Measurements from ENCODE around the gene KRTAP4-5. TPM values are rescaled to one million over a fixed set of nuclear protein-coding genes. Genes with fewer than 3 reads are reported as not detected.
"Not testable (repeated sequence)": the region's sequence is repeated elsewhere in the genome, so short reads cannot be mapped to it uniquely, and the experiment has no call there.

The KRTAP4-5 gene
- total RNA-seq, 1 donor = not detected

DNA sequence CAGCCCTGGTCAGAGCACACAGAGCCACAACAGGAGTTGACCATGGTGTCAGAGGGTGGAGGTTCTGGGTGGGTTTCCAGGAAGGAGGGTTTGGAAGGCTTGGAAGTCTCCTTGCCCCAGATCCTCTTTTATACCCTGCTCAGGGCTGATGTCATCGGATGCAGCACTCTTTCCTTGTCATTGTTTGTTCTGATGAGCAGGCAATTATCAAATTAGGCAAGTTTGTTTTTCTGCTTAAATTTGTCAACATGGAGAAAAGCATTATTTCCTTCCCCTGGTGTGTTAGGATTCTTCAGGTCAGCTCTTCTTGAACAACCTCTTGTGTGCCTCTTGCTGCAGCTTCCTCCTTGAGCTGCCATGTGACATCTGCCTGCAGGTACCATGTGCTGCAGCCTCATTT is 11.0 kb upstream of the KRTAP4-5 start, which contains the start of gene KRTAP4-4:
TSS of gene KRTAP4-4 (minus strand) at position 101 of the 400 bp plus-strand sequence. CDS start at position 44, 57 bp downstream.
- no peaks in the 10 kb centered on the region for H3K4me1 ChIP-seq (ENCODE audit: insufficient read depth, low read length)
- no peaks in the 10 kb centered on the region for H3K9me3 ChIP-seq (ENCODE audit: low read depth, low read length)
- peaks cover 11% of the 10 kb centered on the region for H3K27me3 ChIP-seq (ENCODE audit: insufficient read depth, low read length)
- no peak within 1 kb of the TSS for H3K4me3 ChIP-seq (ENCODE audit: low read length)

DNA sequence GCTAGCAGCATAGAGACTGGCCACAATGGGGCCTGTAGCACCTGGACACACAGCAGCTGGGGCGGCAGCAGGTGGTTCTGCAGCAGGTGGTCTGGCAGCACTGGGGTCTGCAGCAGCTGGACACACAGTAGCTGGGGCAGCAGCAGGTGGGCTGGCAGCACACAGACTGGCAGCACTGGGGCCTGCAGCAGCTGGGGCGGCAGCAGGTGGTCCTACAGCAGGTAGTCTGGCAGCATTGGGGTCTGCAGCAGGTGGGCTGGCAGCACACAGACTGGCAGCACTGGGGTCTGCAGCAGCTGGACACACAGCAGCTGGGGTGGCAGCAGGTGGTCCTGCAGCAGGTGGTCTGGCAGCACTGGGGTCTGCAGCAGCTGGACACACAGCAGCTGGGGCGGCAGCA is 10.6 kb upstream of the KRTAP4-5 start:
- not testable (repeated sequence) for H3K4me3 ChIP-seq (ENCODE audit: low read length); H3K9me3 ChIP-seq (ENCODE audit: low read depth, low read length); H3K4me1 ChIP-seq (ENCODE audit: insufficient read depth, low read length)
- peaks cover 13% of the 10 kb centered on the region for H3K27me3 ChIP-seq (ENCODE audit: insufficient read depth, low read length)

DNA sequence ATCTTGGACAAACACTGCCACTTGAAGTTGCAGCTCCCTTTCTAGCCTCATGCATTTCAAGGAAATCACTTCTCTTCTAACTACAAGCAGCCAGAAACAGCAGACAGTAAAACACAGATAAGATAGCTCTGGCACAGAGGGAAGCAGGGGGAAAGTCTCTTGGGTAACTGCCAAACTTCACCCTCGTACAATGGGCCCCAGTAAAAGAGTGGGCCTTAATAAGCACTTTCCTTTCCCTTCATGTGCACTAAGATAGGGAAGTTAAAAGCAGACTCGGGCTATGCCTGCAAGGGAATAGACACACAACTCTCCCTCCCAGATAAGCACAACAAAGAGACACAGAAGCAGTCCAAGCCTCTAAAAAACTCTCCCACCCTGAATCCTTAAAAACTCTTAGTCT is 4.2 kb upstream of the KRTAP4-5 start:
- H3K27me3 ChIP-seq (ENCODE audit: insufficient read depth, low read length) = peaks cover 11% of the 10 kb centered on the region
- no peak overlapping the region for H3K4me3 ChIP-seq (ENCODE audit: low read length)
- H3K9me3 ChIP-seq (ENCODE audit: low read depth, low read length) = no peaks in the 10 kb centered on the region
- H3K4me1 ChIP-seq (ENCODE audit: insufficient read depth, low read length) = no peaks in the 10 kb centered on the region

- Histone ChIP-seq H3K4me1 (ENCODE audit: insufficient read depth, low read length) (no peaks in the 10 kb centered on the region), H3K9me3 (ENCODE audit: low read depth, low read length) (no peaks in the 10 kb centered on the region), H3K27me3 (ENCODE audit: insufficient read depth, low read length) (peaks cover 9% of the 10 kb centered on the region), H3K4me3 (ENCODE audit: low read length) (no peak overlapping the region)
Observed at GRCh38 chr17:41151525-41151924, 1.9 kb upstream of the KRTAP4-5 start.

GRCh38 chr17:41150026-41150425 is 401 bp upstream of the KRTAP4-5 start:
- H3K27me3 ChIP-seq (ENCODE audit: insufficient read depth, low read length) = no peaks in the 10 kb centered on the region
- no peaks in the 10 kb centered on the region for H3K9me3 ChIP-seq (ENCODE audit: low read depth, low read length)
- no peak overlapping the region for H3K4me3 ChIP-seq (ENCODE audit: low read length)
- no peaks in the 10 kb centered on the region for H3K4me1 ChIP-seq (ENCODE audit: insufficient read depth, low read length)

DNA sequence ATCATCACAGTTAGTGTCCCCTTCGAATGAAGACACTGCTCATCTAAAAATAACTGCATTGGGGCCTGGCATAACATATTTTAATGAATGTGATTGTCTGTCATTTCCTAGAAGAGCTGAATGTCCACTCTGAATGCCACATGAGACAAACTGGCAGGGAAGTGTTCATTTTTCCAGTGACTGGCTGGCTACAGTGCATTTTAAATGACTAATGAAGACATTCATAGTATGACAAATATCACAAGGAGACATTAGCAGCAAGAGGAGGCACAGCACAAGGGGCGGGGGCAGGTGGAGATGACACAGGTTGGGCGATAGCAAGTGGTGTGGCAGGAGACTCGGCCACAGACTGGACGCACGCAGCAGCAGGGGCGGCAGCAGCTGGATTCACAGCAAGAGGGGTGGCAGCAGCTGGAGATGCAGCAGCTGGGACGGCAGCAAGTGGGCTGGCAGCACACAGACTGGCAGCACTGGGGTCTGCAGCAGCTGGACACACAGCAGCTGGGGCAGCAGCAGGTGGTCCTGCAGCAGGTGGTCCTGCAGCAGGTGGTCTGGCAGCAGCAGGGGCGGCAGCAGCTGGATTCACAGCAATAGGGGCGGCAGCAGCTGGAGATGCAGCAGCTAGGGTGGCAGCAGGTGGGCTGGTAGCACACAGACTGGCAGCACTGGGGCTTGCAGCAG is 514 bp downstream of the KRTAP4-5 start:
- not testable (repeated sequence) for H3K9me3 ChIP-seq (ENCODE audit: low read depth, low read length); H3K4me3 ChIP-seq (ENCODE audit: low read length); H3K4me1 ChIP-seq (ENCODE audit: insufficient read depth, low read length)

GRCh38 chr17:41147531-41148204 is 2.0 kb downstream of the KRTAP4-5 start:
- Histone ChIP-seq H3K27me3 (ENCODE audit: insufficient read depth, low read length) (no peaks in the 10 kb centered on the region), H3K9me3 (ENCODE audit: low read depth, low read length) (no peaks in the 10 kb centered on the region), H3K4me3 (ENCODE audit: low read length) (no peak overlapping the region)

More for the DNA sequence above, 514 bp downstream of the KRTAP4-5 start:
- H3K27me3 ChIP-seq (ENCODE audit: insufficient read depth, low read length) = not testable (repeated sequence)

DNA sequence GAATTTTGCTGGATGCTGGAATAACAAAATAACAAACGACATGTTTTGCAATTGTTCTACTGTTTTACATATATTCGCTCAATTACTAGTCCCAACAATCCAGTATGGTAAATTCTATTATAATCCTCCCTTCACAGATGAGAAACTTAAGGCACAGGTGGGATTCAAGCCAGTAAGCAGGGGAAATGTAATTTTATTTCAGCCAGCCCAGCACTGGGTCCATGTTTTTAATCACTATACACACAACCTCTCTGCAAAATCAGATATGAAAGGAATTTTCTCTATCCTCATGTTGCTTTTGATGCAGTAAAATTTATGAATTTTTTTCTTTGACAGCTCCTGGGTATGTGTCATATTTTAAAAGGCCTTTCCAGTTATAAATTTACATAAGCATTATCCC is 4.4 kb downstream of the KRTAP4-5 start:
- Histone ChIP-seq H3K4me3 (ENCODE audit: low read length) (no peak overlapping the region), H3K27me3 (ENCODE audit: insufficient read depth, low read length) (no peaks in the 10 kb centered on the region), H3K9me3 (ENCODE audit: low read depth, low read length) (no peaks in the 10 kb centered on the region), H3K4me1 (ENCODE audit: insufficient read depth, low read length) (no peaks in the 10 kb centered on the region)

More at GRCh38 chr17:41147531-41148204, 2.0 kb downstream of the KRTAP4-5 start:
- H3K4me1 ChIP-seq (ENCODE audit: insufficient read depth, low read length) = no peaks in the 10 kb centered on the region

DNA sequence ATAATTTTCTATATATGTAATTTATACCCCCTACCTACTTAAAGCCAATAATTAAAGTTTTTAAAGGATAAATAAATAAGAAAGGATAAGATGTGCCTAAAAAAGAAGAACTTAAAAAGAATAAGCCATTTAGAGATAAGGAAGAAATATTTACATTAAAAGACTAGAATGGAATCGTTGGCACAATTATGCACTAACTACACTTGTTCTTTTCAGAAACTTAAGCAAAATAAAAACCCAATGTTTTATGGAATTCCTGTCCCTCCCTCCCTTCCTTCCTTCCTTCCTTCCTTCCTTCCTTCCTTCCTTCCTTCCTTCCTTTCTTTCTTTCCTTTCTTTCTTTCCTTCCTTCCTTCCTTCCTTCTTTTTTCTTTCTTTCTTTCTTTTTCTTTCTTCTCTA is 4.8 kb downstream of the KRTAP4-5 start:
- Histone ChIP-seq H3K4me3 (ENCODE audit: low read length) (no peak overlapping the region), H3K4me1 (ENCODE audit: insufficient read depth, low read length) (no peaks in the 10 kb centered on the region), H3K9me3 (ENCODE audit: low read depth, low read length) (no peaks in the 10 kb centered on the region), H3K27me3 (ENCODE audit: insufficient read depth, low read length) (no peaks in the 10 kb centered on the region)

- H3K9me3 ChIP-seq (ENCODE audit: low read depth, low read length) = no peaks in the 10 kb centered on the region
- H3K27me3 ChIP-seq (ENCODE audit: insufficient read depth, low read length) = no peaks in the 10 kb centered on the region
- H3K4me1 ChIP-seq (ENCODE audit: insufficient read depth, low read length) = no peaks in the 10 kb centered on the region
- H3K4me3 ChIP-seq (ENCODE audit: low read length) = no peak overlapping the region
Observed at GRCh38 chr17:41141361-41141760, 8.3 kb downstream of the KRTAP4-5 start.

DNA sequence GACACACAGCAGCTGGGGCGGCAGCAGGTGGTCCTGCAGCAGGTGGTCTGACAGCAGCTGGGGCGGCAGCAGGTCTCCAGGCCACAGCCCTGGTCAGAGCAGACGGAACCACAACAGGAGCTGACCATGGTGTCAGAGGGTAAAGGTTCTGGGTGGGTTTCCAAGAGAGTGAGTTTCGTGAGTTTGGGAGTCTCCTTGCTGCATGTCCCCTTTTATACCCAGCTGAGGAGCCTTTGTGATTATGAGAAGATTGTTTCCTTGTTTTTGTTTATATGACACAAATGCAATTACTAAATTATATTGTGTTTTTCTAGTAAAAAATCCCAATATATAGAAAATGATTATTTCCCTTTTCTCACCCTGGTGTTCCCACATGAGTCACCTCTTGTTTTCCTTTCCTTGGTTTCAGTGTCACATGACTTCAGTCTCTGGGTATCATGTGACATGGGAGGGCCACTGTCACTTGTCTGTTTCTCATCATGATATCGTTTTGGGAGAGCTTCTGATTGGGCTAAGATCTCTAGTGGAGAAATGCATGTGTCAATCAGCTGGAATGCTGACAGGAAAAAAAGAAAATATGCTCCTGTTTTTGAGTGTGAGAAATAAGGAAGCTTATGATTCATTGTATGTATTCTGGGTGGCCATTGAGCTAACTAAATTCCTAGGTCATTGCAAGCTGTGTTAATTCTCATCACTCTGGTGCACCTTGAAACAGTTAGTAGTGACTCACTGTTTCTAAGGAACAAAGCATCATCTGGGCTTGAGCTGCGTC is 9.1 kb downstream of the KRTAP4-5 start, which contains the start of gene KRTAP4-6:
TSS of gene KRTAP4-6 (minus strand) at position 185 of the 772 bp plus-strand sequence. CDS start at position 128, 57 bp downstream.
- Histone ChIP-seq H3K27me3 (ENCODE audit: insufficient read depth, low read length) (no peaks in the 10 kb centered on the region), H3K4me1 (ENCODE audit: insufficient read depth, low read length) (no peaks in the 10 kb centered on the region), H3K9me3 (ENCODE audit: low read depth, low read length) (no peaks in the 10 kb centered on the region), H3K4me3 (ENCODE audit: low read length) (no peak within 1 kb of the TSS)

GRCh38 chr17:41139865-41140264 is 9.8 kb downstream of the KRTAP4-5 start:
- not testable (repeated sequence) for H3K4me1 ChIP-seq (ENCODE audit: insufficient read depth, low read length); H3K27me3 ChIP-seq (ENCODE audit: insufficient read depth, low read length); H3K4me3 ChIP-seq (ENCODE audit: low read length); H3K9me3 ChIP-seq (ENCODE audit: low read depth, low read length)

- H3K27me3 ChIP-seq (ENCODE audit: insufficient read depth, low read length) = no peaks in the 10 kb centered on the region
- no peaks in the 10 kb centered on the region for H3K9me3 ChIP-seq (ENCODE audit: low read depth, low read length)
- no peak overlapping the region for H3K4me3 ChIP-seq (ENCODE audit: low read length)
- H3K4me1 ChIP-seq (ENCODE audit: insufficient read depth, low read length) = no peaks in the 10 kb centered on the region
Observed at GRCh38 chr17:41133880-41134735, 15.5 kb downstream of the KRTAP4-5 start.

- no peaks in the 10 kb centered on the region for H3K9me3 ChIP-seq (ENCODE audit: low read depth, low read length)
- no peak overlapping the region for H3K4me3 ChIP-seq (ENCODE audit: low read length)
- H3K27me3 ChIP-seq (ENCODE audit: insufficient read depth, low read length) = no peaks in the 10 kb centered on the region
- no peaks in the 10 kb centered on the region for H3K4me1 ChIP-seq (ENCODE audit: insufficient read depth, low read length)
Observed at GRCh38 chr17:41131979-41132378, 17.6 kb downstream of the KRTAP4-5 start.

Data from mononuclear cell (primary cell).